HG03045 (cell line): ENCODE measurements around the gene CIITA.

ENCODE experiments used
- ATAC-seq: cut with Tn5 transposase; IDR thresholded peaks from one replicate; pipeline ENCODE4 v1.9.1; 2021; ENCODE audit warnings: mild to moderate bottlenecking, moderate library complexity; ENCODE audit not compliant: unreplicated experiment

The CIITA gene

DNA sequence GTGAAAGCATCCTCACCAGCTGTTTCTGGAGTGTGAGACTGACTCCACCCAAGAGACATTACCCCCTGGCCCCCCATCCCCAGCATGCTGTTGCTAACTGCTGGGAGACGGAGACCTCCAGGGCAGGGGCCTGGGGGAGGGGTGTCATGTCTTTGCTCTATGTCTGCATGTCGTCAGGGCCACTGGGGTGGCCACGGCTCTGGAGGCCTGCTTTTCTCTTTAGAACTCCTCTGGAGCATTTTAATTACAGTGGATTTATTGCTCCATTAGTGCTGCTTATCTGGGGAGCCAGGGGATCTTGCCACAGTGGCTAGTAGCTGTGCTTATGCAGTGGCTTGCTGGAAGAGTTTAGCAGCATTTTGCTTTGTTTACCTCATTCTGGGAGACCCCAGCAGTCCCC is 99.6 kb downstream of the CIITA start:
- ATAC-seq = no peak

GRCh38 chr16:10978124-10978523 is 101.1 kb downstream of the CIITA start:
- no peak for ATAC-seq

- no peak for ATAC-seq
These were observed 102.0 kb downstream of the CIITA start for GRCh38 chr16:10978871-10979446.

- no peak for ATAC-seq
These were observed 103.0 kb downstream of the CIITA start for GRCh38 chr16:10979717-10980601.

- ATAC-seq = no peak
These were observed 103.8 kb downstream of the CIITA start for GRCh38 chr16:10980813-10981212.

DNA sequence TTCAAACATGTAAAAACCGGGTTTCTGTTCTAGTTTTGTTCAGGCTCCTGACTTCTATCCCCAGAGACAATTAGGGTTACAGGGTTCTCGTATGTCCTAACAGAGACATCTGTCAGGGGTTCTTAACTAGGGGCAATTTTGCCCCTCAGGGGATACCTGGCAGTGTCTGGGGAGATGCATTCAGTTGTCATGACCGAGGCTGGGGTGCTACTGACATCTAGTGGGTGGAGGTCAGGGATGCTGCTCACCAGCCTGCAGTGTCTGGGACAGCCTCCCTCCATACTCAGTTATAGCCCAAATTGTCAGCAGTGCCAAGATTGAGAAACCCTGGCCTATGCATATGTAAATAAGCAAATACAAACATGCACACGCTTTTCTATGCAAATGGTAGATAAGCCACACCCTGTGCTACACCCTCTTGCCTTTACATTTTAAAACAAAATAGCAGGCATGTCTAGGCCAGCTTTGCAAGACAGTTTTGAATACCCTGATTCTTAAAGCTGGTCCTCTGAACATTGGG is 104.8 kb downstream of the CIITA start:
- peak; percentile 74 for ATAC-seq

- ATAC-seq = no peak
These were observed 105.6 kb downstream of the CIITA start for GRCh38 chr16:10982465-10983150.

DNA sequence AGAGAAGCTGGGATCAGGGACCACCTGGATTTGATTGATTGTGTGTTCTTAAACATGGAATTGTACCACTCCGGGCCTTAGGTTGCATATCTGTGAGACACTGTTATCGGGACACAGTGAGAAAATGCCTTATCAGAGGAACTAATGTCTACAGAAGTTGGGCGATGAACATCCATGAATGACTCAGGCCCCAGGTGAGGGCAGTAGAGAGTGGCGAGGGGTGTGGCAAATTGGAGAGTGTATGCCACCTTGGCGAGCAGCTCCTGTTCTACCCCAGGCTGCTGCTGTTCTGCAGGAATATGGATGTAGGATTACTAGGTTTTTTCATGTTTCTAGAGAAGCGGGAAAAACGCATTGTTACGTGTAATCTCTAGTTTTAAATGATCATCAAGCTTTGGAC is 106.2 kb downstream of the CIITA start:
- no peak for ATAC-seq

DNA sequence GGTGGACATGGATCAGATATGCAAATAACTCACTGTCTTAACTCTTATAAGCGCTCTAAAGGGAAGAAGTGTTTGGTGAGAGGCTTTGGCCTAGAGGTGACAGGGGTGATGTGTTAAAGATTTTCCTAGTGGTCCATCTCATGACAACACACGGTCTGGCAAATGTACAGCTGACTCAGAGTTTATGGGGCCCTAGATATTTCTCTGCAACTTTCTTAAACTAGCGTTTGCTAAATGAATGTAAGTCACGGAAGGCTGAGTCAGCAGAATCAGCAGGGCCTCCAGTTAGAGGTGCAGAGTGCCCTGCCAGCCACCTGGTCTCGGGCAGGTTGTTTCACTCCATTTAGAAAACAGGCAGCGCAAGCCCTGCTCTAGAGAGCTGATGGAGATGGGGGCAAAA is 107.5 kb downstream of the CIITA start:
- ATAC-seq = no peak
